Activated naive CD8-positive, alpha-beta T cell treated with anti-CD3 and anti-CD28 coated beads, Interleukin-2, amount 50 U/mL, for 24 hours (primary cell): ENCODE results near the gene RAB35.
"Not testable (repeated sequence)": the region's sequence is repeated elsewhere in the genome, so short reads cannot be mapped to it uniquely, and the experiment has no call there.

Experiments used
- ATAC-seq: fragments of 150-1000 bp; cut with Tn5 transposase; one replicate; pipeline ENCODE4 v1.10.0; 2021
- DNase-seq: peaks from one replicate; pipeline ENCODE4 v3.0.0; 2021
- H3K27ac Mint-ChIP-seq: one replicate; pipeline ENCODE4 v1.8.0; 2021; ENCODE audit warnings: mild to moderate bottlenecking, mixed read lengths
- H3K27me3 Mint-ChIP-seq: one replicate; pipeline ENCODE4 v1.8.0; 2021; ENCODE audit warnings: mixed read lengths
- H3K36me3 Mint-ChIP-seq: one replicate; pipeline ENCODE4 v1.8.0; 2021; ENCODE audit warnings: low read depth, mixed read lengths
- H3K4me1 Mint-ChIP-seq: one replicate; pipeline ENCODE4 v1.8.0; 2021; ENCODE audit warnings: mixed read lengths
- H3K4me3 Mint-ChIP-seq: one replicate; pipeline ENCODE4 v1.8.0; 2021; ENCODE audit warnings: mild to moderate bottlenecking, moderate library complexity, mixed read lengths
- H3K9me3 Mint-ChIP-seq: one replicate; pipeline ENCODE4 v1.8.0; 2021; ENCODE audit warnings: mixed read lengths

RAB35 gene

GRCh38 chr12:120055231-120056000, 61.1 kb downstream of the RAB35 start:
- DNase-seq (no peak), ATAC-seq (no peak)
- Mint-ChIP-seq H3K36me3 (peaks cover 30% of the 10 kb centered on the region), H3K27me3 (no peaks in the 10 kb centered on the region), H3K4me3 (no peak overlapping the region), H3K4me1 (peaks cover 17% of the 10 kb centered on the region), H3K27ac (peak overlapping the region; percentile 21), H3K9me3 (no peaks in the 10 kb centered on the region)

DNA sequence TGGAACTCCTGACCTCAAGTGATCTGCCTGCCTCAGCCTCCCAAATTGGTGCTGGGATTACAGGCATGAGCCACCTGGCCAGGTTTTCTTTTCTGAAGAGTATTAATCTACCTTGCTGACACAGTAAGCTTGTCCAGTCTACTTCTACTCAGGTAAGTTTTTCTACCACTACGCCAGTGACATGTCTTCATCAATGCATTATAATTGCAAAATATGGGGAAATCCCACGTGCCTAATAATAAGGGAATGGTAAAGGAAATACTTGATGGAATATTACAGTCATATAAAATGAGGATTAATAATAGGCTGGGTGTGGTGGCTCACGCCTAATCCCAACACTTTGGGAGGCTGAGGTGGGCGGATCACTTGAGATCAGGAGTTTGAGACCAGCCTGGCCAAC, 62.3 kb downstream of the RAB35 start:
- no peak for ATAC-seq
- Mint-ChIP-seq H3K27ac (no peak overlapping the region), H3K9me3 (no peaks in the 10 kb centered on the region), H3K27me3 (no peaks in the 10 kb centered on the region), H3K4me1 (peaks cover 11% of the 10 kb centered on the region), H3K36me3 (peaks cover 33% of the 10 kb centered on the region), H3K4me3 (no peak overlapping the region)
- no peak for DNase-seq

DNA sequence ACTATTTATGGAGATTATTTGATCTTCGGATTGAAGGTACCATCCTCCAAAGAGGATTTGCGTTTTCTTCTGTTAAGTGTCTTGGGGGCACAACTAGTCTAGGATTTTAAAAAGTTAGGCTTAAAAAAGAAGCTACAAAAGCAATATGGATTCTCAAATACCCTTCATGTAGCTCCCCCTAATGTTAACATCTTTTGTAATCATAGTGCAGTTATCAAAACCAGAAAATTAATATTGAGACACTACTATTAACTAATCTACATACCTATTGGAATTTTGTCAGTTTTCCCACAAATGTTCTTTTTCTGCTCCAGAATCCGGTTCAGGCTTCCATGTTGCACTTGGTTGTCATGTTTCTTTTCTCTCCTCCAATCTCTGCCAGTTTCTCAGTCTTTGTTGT, 65.0 kb downstream of the RAB35 start:
- DNase-seq = no peak
- Mint-ChIP-seq H3K27ac (no peak overlapping the region), H3K27me3 (no peaks in the 10 kb centered on the region), H3K9me3 (no peaks in the 10 kb centered on the region), H3K4me3 (no peak overlapping the region), H3K36me3 (peaks cover 37% of the 10 kb centered on the region), H3K4me1 (peaks cover 33% of the 10 kb centered on the region)
- no peak for ATAC-seq

DNA sequence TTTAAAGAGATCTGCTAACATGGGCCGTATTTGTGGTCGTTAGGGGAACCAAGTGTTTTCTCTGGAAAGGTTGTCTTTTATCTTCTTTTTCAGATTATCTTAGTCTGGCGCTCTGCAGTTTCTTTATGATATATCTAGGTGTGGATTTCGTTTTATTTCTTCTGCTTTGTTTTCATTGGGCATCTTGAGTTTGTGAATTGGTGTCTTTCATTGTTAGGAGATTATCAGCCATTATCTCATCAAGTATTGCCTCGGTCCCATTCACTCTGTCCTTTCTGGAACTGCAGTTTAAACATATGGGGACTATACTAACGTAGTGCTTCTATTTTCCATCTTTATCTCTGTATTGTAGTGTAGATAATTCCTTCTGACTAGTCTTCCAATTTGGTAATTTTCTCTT, 67.1 kb downstream of the RAB35 start:
- Mint-ChIP-seq H3K4me3 (no peak overlapping the region), H3K27ac (no peak overlapping the region), H3K9me3 (no peaks in the 10 kb centered on the region), H3K36me3 (peaks cover 46% of the 10 kb centered on the region), H3K27me3 (no peaks in the 10 kb centered on the region), H3K4me1 (peaks cover 35% of the 10 kb centered on the region)
- DNase-seq (no peak), ATAC-seq (no peak)

DNA sequence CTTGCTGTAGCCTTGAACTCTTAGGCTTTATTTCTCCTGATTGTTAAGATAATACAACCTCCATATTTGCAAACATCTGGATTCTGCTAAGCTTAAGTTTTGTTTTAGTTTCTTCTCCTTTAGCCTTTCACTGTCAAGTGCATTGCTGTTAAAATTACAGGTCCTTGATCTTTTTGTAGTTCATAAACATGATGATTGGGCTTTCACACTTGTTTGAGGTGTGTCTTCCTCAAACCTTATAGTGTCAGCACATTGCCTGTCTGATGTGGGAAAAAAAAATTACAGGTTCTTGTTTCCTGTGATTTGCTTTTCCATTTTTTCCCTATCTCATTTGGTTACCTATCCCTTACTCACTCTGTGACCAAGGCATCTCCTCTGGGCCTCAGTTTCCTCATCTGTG, 68.3 kb downstream of the RAB35 start:
- Mint-ChIP-seq H3K36me3 (peaks cover 49% of the 10 kb centered on the region), H3K4me1 (peaks cover 35% of the 10 kb centered on the region), H3K27ac (peak overlapping the region; percentile 12), H3K27me3 (no peaks in the 10 kb centered on the region), H3K9me3 (no peaks in the 10 kb centered on the region), H3K4me3 (no peak overlapping the region)
- ATAC-seq (no peak), DNase-seq (no peak)

- Mint-ChIP-seq H3K36me3 (peaks cover 48% of the 10 kb centered on the region), H3K27me3 (no peaks in the 10 kb centered on the region), H3K4me1 (peaks cover 37% of the 10 kb centered on the region), H3K9me3 (no peaks in the 10 kb centered on the region), H3K27ac (no peak overlapping the region), H3K4me3 (no peak overlapping the region)
- DNase-seq (no peak), ATAC-seq (no peak)
Observed at GRCh38 chr12:120047072-120047471, 69.5 kb downstream of the RAB35 start.

- not testable (repeated sequence) for H3K4me3 Mint-ChIP-seq, DNase-seq, H3K27me3 Mint-ChIP-seq, H3K27ac Mint-ChIP-seq, ATAC-seq, H3K9me3 Mint-ChIP-seq
- Mint-ChIP-seq H3K36me3 (peaks cover 50% of the 10 kb centered on the region), H3K4me1 (peaks cover 46% of the 10 kb centered on the region)
Observed at GRCh38 chr12:120045367-120045766, 71.2 kb downstream of the RAB35 start.
